ENCODE measurements around the gene OR2A2.

The OR2A2 gene

GRCh38 chr7:144142187-144142586, 32.8 kb downstream of the OR2A2 start:
- DNase-seq: no peak

- no peak for DNase-seq
Observed at GRCh38 chr7:144144426-144144825, 35.0 kb downstream of the OR2A2 start.

- no peak for DNase-seq
Observed at GRCh38 chr7:144148224-144148827, 38.9 kb downstream of the OR2A2 start.

GRCh38 chr7:144158861-144159260, 49.5 kb downstream of the OR2A2 start:
- no peak for DNase-seq
